HFF-Myc (cell line): Measurements from ENCODE around the gene IFI30.

Experiments used
- DNase-seq: peaks from one replicate; pipeline ENCODE4 v3.0.0-alpha.2; 2011; ENCODE audit warnings: low read depth; ENCODE audit errors: extremely low read depth
- H3K4me3 ChIP-seq: replicated peaks from 2 replicates; pipeline ENCODE4 v1.5.1; 2011; ENCODE audit warnings: low read depth, mild to moderate bottlenecking, control low read depth, low read length
- TF ChIP-seq, protein P1 (sequence below): IDR thresholded peaks from 2 replicates; pipeline ENCODE4 v1.5.1; 2012; ENCODE audit warnings: mild to moderate bottlenecking, low read depth, low read length, control low read depth; ENCODE audit errors: missing control alignments

Gene IFI30

DNA sequence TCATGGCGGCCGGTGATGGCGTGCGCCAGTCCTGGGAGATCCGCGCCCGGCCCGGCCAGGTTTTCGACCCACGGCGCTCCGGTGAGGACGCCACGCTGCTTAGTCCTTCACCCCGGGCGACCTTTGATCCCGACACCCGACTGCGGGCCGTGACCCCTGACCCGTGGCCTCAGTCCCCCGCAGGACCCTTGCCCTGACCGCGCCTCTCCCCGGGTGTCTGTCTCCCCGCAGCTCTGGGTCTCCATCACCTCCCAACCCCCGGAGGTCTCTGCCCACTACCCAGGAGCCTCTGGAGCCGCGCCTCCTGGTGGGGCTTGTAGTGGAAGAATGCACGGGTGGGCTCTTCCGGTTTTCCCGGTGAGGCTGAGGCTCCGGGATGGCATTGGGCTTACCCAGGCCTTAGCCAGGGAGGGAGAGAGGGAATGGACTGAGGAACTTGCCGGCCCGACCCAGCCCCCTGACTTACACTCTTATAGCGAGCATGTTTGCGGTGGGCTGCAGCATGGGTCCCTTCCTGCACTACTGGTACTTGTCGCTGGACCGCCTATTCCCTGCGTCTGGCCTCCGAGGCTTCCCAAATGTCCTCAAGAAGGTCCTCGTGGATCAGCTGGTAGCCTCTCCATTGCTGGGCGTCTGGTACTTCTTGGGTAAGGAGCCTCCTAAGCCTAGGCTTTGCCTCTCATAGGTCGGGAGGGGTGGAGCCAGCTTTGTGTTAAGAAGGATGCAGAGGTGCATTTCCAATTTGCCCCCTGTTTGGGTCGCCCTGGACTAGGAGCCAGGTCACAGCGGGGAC, 20.0 kb downstream of the IFI30 start:
- H3K4me3 ChIP-seq, result peak overlapping the region; percentile 84
- TF ChIP-seq, protein P1, sequence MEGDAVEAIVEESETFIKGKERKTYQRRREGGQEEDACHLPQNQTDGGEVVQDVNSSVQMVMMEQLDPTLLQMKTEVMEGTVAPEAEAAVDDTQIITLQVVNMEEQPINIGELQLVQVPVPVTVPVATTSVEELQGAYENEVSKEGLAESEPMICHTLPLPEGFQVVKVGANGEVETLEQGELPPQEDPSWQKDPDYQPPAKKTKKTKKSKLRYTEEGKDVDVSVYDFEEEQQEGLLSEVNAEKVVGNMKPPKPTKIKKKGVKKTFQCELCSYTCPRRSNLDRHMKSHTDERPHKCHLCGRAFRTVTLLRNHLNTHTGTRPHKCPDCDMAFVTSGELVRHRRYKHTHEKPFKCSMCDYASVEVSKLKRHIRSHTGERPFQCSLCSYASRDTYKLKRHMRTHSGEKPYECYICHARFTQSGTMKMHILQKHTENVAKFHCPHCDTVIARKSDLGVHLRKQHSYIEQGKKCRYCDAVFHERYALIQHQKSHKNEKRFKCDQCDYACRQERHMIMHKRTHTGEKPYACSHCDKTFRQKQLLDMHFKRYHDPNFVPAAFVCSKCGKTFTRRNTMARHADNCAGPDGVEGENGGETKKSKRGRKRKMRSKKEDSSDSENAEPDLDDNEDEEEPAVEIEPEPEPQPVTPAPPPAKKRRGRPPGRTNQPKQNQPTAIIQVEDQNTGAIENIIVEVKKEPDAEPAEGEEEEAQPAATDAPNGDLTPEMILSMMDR, result no peak
- no peak for DNase-seq

DNA sequence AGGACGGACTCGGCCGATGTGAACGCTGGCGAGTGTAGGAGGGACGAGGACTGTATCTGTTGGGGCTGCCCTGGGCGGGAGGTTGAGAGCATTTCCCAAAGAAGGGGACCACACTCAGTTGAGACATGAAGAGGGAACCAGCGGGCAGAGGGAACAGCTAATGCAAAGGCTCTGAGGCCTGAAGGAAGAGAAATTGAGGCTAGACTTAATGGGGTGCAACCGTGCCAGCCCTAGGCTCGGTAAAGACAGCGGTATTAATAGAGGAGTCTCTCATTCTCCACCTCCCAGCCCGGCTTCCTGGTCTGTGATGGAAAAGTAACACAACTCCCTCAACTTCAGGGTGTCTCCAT, 20.5 kb downstream of the IFI30 start:
- TF ChIP-seq, protein P1, result no peak
- DNase-seq, result no peak
- peak overlapping the region; percentile 84 for H3K4me3 ChIP-seq

DNA sequence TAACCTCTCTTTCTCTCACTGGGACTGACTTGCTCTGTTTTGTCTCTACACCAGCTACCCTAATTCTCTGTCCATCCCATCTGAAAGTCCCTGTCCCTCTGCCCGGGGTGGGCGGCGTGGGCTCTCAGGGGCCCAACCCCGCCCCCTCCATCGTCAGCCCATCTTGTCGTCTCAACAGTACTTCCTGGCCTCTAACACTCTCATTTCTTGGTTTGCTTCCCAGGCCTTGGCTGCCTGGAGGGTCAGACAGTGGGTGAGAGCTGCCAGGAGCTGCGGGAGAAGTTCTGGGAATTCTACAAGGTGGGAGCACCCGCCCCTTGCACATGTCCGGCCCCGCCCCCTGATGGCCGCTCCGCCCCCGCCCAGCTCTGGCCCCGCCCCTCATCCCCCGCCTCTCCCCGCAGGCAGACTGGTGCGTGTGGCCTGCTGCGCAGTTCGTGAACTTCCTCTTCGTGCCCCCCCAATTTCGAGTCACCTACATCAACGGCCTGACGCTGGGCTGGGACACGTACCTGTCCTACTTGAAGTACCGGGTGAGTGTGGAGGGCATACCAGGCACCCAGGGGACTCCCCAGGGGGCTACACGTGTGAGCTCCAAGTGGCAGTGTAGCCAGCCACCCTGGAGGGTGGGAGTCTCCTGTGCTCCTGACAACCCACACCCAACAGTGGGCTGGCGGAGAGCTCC, 21.1 kb downstream of the IFI30 start:
- no peak for DNase-seq
- TF ChIP-seq, protein P1, result no peak
- peak overlapping the region; percentile 84 for H3K4me3 ChIP-seq

DNA sequence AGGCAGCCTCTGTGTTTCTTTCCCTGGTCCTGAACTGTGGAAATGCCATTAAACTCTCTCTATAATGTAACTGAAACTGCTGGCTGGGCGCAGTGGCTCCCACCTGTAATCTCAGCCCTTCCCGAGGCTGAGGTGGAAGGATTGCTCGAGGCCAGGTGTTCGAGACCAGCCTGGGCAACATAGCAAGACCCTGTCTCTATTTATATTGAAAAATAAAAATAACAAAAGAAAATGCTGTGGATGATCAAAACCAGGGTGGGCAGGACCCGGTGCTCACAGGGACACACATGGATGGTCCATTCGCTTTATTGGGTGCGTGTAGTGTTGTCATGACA, 22.9 kb downstream of the IFI30 start:
- TF ChIP-seq, protein P1, result no peak
- no peak overlapping the region for H3K4me3 ChIP-seq
- no peak for DNase-seq

DNA sequence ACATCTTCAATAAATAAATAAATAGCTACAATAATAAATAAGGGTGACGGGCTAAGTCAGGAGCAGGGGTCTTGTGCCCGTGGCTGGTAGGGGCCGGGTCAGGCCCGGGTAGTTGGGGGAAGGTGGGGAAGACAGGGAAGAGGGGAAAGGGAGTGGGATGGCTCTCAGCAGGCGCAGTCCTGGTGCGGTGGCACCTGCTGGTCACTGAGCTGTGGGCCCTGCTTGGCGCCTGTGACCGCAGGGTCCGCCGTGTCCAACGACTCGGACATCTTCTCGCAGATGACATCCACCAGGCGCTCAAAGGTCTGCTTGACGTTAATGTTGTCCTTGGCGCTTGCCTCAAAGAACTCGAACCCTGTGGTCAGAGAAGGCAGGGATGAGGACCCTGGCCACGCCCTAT, 23.7 kb downstream of the IFI30 start:
- TF ChIP-seq, protein P1, result no peak
- no peak overlapping the region for H3K4me3 ChIP-seq

DNA sequence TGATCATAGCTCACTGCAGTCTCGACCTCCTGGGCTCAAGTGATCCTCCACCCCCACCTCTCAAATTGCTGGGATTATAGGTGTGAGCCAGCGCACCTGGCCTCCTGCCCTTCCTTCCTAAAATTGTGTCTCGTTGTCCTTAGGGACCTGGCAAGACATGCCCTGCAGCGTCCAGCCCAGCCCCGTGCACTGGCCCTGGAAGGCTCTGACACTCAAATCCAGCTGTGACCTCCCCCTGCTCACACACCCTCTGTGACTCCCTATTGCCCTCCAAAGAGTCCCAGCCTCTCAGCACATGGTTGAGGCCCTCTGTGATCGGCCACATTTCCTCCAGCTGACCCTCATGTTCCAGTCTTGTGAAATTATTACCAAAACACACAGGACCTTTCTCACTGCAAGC, 24.3 kb downstream of the IFI30 start:
- no peak overlapping the region for H3K4me3 ChIP-seq
- TF ChIP-seq, protein P1, result no peak
- DNase-seq, result no peak

More for the DNA sequence above, 23.7 kb downstream of the IFI30 start:
- no peak for DNase-seq

DNA sequence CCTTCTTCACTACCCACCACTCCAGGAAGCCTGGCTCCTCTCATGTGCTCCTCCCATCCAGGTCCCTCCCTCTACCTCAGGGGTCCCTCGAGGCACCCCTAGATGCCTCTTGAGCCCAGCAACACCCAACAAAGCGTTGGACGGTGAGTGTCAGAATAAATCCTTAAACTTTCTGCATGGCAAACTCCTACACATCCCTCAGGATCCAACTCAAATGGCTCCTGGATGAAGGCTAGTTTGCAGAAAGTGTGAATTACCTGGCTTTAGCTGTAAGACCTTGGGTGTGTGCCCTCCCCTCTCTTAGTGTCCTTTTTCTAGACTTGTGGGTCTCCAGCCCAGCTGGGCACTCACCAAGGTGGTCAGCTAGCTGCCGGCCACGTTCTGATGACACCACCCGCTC, 24.8 kb downstream of the IFI30 start:
- DNase-seq, result no peak
- TF ChIP-seq, protein P1, result no peak
- H3K4me3 ChIP-seq, result no peak overlapping the region
